ENCODE results near the gene DPYD. TPM values are rescaled to one million over a fixed set of nuclear protein-coding genes. Genes with fewer than 3 reads are reported as not detected.

DPYD gene
- total RNA-seq, 2 donors from 2014 or later, result 9.2 to 17.5 TPM

DNA sequence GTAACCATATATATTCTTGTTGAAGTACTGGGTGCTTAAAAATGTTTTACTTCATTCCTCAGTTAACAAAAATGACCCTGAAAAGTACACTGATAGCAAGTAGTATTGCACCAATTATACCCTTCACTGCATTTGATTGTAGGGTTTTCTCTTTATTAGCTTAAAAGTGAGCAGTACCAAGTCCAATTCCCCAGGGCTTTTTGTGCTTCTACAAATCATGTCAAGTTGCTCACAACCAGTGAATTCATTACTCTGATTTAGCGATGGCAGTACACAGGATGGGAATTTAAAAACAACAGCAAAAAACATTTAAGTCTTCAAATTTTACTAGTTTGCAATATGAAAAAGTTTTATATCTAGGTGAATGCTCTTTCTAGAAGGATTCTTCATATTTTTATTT lies 762.8 kb downstream of the DPYD start:
- Histone ChIP-seq H3K36me3 (ENCODE audit: control insufficient read depth, insufficient read depth, low read length) (no peaks in the 10 kb centered on the region), H3K4me1 (ENCODE audit: control insufficient read depth, insufficient read depth, low read length) (no peaks in the 10 kb centered on the region), H3K4me3 (ENCODE audit: low read length) (no peak overlapping the region), H3K27me3 (ENCODE audit: control insufficient read depth, insufficient read depth, low read length, poor library complexity, severe bottlenecking) (no peaks in the 10 kb centered on the region), H3K9ac (ENCODE audit: extremely low read depth, low read length, poor library complexity, severe bottlenecking) (no peak overlapping the region), H3K27ac (ENCODE audit: low read depth, low read length) (no peak overlapping the region), H3K9me3 (ENCODE audit: control insufficient read depth, low read length) (no peaks in the 10 kb centered on the region)
- Mint-ChIP-seq H3K27me3 (ENCODE audit: insufficient read depth) (no peaks in the 10 kb centered on the region), H3K36me3 (ENCODE audit: low read depth) (no peaks in the 10 kb centered on the region), H3K4me3 (no peak overlapping the region), H3K9me3 (no peaks in the 10 kb centered on the region), H3K4me1 (no peaks in the 10 kb centered on the region), H3K27ac (no peak overlapping the region)
- DNase-seq, result no peak
- WGBS, 2 experiments (ENCODE audit: insufficient coverage in 1 of 2, insufficient read length in 1 of 2), result 75% methylated on average over 1 of the region's 1 CpG; no CpG with 5 or more reads in 1 of the 2 experiments
- TF ChIP-seq, protein P1, sequence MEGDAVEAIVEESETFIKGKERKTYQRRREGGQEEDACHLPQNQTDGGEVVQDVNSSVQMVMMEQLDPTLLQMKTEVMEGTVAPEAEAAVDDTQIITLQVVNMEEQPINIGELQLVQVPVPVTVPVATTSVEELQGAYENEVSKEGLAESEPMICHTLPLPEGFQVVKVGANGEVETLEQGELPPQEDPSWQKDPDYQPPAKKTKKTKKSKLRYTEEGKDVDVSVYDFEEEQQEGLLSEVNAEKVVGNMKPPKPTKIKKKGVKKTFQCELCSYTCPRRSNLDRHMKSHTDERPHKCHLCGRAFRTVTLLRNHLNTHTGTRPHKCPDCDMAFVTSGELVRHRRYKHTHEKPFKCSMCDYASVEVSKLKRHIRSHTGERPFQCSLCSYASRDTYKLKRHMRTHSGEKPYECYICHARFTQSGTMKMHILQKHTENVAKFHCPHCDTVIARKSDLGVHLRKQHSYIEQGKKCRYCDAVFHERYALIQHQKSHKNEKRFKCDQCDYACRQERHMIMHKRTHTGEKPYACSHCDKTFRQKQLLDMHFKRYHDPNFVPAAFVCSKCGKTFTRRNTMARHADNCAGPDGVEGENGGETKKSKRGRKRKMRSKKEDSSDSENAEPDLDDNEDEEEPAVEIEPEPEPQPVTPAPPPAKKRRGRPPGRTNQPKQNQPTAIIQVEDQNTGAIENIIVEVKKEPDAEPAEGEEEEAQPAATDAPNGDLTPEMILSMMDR (conservative IDR thresholded peaks at IDR 0.05), result no peak

DNA sequence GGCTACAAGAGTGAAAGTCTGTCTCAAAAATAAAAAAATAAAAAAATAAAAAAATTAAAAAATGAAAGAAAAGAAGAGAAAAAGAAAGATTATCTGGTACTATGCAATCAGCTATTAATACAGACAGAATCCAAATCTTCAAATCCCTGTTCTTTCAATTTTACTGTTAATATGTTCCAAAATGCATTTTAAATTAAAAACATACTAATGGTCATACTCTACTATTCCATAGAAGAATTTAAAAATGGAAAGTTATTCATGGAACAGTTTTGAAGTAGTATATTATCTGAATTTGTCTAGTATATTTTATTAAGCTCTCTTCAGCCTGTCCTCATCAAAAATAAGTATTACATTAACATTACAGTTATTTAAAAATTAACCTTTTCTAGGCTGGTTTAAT lies 769.2 kb downstream of the DPYD start:
- no peaks in the 10 kb centered on the region for H3K9me3 ChIP-seq (ENCODE audit: control insufficient read depth, low read length)
- Mint-ChIP-seq H3K27ac (no peak overlapping the region), H3K4me3 (no peak overlapping the region), H3K4me1 (peaks cover 9% of the 10 kb centered on the region), H3K9me3 (no peaks in the 10 kb centered on the region), H3K27me3 (ENCODE audit: insufficient read depth) (no peaks in the 10 kb centered on the region), H3K36me3 (ENCODE audit: low read depth) (no peaks in the 10 kb centered on the region)
- no peak for DNase-seq
- H3K9ac ChIP-seq (ENCODE audit: extremely low read depth, low read length, poor library complexity, severe bottlenecking), result no peak overlapping the region
- TF ChIP-seq, protein P1 (conservative IDR thresholded peaks at IDR 0.05), result no peak
- no peak overlapping the region for H3K27ac ChIP-seq (ENCODE audit: low read depth, low read length)
- no peak overlapping the region for H3K4me3 ChIP-seq (ENCODE audit: low read length)
- no peaks in the 10 kb centered on the region for H3K36me3 ChIP-seq (ENCODE audit: control insufficient read depth, insufficient read depth, low read length)
- no peaks in the 10 kb centered on the region for H3K27me3 ChIP-seq (ENCODE audit: control insufficient read depth, insufficient read depth, low read length, poor library complexity, severe bottlenecking)
- H3K4me1 ChIP-seq (ENCODE audit: control insufficient read depth, insufficient read depth, low read length), result no peaks in the 10 kb centered on the region

DNA sequence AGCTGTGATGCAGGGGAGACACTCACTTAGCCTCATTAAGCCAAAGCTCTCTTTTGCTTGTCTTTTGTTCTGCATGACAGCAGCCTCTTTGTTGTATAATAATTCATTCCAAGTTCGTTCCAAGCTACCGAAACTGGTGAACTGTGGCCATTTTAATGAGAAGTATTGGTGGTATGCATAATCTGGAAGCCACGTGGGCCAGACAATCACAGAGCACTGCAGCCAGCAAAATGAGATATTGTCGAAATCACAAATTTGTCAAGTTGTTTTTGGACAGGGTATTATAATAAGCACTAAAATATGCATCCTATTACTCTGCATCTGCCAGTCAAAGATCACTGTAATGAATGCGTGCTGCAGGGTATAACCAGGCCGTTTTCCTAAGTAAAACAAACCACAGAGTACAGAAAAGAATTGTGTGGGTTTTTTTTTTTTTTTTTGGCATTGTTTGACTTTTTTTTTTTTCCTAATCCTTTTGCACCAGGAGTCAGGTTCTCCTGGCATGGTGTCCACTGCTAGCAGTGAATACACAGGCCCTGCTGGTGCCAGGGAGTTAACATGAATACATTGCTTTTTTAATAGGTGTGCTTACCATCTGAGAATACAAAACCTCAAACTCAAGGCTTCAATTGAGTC lies 775.4 kb downstream of the DPYD start:
- Histone ChIP-seq H3K9me3 (ENCODE audit: control insufficient read depth, low read length) (no peaks in the 10 kb centered on the region), H3K36me3 (ENCODE audit: control insufficient read depth, insufficient read depth, low read length) (no peaks in the 10 kb centered on the region), H3K4me1 (ENCODE audit: control insufficient read depth, insufficient read depth, low read length) (no peaks in the 10 kb centered on the region), H3K27ac (ENCODE audit: low read depth, low read length) (peak overlapping the region; percentile 84), H3K4me3 (ENCODE audit: low read length) (no peak overlapping the region), H3K27me3 (ENCODE audit: control insufficient read depth, insufficient read depth, low read length, poor library complexity, severe bottlenecking) (no peaks in the 10 kb centered on the region), H3K9ac (ENCODE audit: extremely low read depth, low read length, poor library complexity, severe bottlenecking) (no peak overlapping the region)
- Mint-ChIP-seq H3K4me1 (peaks cover 20% of the 10 kb centered on the region), H3K4me3 (no peak overlapping the region), H3K27me3 (ENCODE audit: insufficient read depth) (no peaks in the 10 kb centered on the region), H3K9me3 (no peaks in the 10 kb centered on the region), H3K27ac (no peak overlapping the region), H3K36me3 (ENCODE audit: low read depth) (no peaks in the 10 kb centered on the region)
- DNase-seq, result no peak
- TF ChIP-seq, protein P1 (conservative IDR thresholded peaks at IDR 0.05), result no peak
- 83% methylated on average over 6 of the region's 6 CpGs; no CpG with 5 or more reads in 1 of the 2 experiments for WGBS, 2 experiments (ENCODE audit: insufficient coverage in 1 of 2, insufficient read length in 1 of 2)

Data from endodermal cell (in vitro differentiated cells).